ENCODE results near the gene GDF7.

Gene GDF7

DNA sequence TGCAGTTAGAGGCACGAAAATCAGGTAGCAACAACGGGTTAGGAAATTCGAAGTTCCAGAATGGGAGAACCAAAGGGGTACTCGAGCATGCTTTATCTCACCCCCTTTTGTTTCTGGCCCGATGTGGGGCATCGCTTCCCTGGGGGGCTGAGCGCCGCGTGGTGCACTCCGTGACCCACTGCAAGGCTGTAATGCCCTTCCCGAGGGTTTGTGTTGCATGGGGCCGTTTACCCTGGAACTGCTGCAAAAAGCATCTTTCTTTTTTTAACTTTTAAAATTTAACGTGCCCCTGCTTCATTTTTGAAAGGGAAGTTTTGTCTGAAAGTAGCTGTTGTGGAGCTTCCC is 4.8 kb downstream of the GDF7 start:
- H3K27ac ChIP-seq: no peak overlapping the region
- TF ChIP-seq, protein P1, sequence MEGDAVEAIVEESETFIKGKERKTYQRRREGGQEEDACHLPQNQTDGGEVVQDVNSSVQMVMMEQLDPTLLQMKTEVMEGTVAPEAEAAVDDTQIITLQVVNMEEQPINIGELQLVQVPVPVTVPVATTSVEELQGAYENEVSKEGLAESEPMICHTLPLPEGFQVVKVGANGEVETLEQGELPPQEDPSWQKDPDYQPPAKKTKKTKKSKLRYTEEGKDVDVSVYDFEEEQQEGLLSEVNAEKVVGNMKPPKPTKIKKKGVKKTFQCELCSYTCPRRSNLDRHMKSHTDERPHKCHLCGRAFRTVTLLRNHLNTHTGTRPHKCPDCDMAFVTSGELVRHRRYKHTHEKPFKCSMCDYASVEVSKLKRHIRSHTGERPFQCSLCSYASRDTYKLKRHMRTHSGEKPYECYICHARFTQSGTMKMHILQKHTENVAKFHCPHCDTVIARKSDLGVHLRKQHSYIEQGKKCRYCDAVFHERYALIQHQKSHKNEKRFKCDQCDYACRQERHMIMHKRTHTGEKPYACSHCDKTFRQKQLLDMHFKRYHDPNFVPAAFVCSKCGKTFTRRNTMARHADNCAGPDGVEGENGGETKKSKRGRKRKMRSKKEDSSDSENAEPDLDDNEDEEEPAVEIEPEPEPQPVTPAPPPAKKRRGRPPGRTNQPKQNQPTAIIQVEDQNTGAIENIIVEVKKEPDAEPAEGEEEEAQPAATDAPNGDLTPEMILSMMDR (conservative IDR thresholded peaks at IDR 0.05): no peak

- TF ChIP-seq, protein P1 (conservative IDR thresholded peaks at IDR 0.05): no peak
- H3K27ac ChIP-seq: no peak overlapping the region
Measured at GRCh38 chr2:20672201-20672951, 5.4 kb downstream of the GDF7 start.

DNA sequence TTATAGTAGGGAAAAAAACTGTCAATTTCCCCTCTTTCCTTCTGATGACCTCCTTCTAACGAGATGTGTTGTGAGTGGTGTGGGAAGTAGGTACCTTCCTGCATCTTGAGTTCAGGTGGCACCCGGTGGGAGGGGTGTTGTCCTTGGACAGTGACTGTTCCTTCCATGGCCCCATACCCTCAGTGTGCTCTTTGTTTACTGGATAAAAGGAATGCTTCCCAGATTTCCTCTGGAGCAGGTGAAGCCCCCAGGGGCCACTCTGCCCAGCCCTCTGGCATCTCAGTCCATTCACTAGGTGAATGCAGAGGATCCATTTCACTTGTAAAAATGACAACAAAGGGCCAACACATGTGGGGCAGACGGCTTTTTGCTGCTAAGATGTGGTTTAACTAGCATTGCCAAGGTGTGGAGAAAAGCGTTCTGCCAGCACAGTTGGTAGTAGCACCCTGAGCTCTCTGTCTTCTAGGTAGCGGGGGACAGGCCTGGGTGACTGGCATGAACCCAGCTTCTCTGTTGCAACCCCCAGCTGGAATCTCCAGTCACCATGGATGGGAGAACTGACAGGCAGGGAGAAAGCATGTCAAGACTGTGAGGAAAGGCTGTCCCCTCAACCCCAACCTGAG is 6.9 kb downstream of the GDF7 start:
- H3K27ac ChIP-seq: no peak overlapping the region
- TF ChIP-seq, protein P1 (conservative IDR thresholded peaks at IDR 0.05): no peak

DNA sequence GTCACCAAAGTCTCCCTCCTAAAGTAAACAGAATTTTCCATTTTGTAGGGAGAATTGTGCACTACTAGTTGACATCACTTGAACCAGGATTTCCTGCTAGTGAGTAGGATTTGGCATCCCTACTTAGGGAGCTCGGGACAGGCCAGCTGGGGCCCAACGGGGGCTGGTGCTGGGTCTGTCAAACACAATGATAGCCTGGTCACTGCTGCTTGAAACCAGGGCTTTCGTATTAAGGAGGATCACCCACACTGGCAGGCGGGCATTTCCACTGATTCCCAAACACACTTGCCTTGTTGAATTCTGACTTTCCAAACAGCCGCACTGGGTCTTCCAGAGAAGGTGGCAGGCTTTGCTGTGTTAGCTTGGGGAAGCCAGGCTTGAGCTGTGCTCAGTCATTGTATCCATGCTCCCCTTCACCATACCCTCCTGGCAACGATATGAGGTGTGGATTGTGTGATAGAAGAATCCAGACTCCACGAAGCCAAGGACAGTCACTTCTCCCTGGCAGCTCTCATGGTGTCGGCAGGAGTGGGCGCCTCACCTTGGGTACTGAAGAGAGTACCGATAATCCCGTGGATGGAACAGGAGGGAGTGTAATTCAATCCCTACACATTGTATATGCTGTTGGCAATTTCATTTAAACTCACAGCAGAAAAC is 7.5 kb downstream of the GDF7 start:
- TF ChIP-seq, protein P1 (conservative IDR thresholded peaks at IDR 0.05): no peak
- no peak overlapping the region for H3K27ac ChIP-seq

GRCh38 chr2:20674974-20675679 is 8.2 kb downstream of the GDF7 start:
- TF ChIP-seq, protein P1 (conservative IDR thresholded peaks at IDR 0.05): no peak
- H3K27ac ChIP-seq: no peak overlapping the region

GRCh38 chr2:20675701-20676352 is 8.9 kb downstream of the GDF7 start:
- no peak overlapping the region for H3K27ac ChIP-seq
- TF ChIP-seq, protein P1 (conservative IDR thresholded peaks at IDR 0.05): no peak

Data from VCaP (cell line).